H4 (cell line): ENCODE data around the gene BUB1. TPM values are rescaled to one million over a fixed set of nuclear protein-coding genes. Genes with fewer than 3 reads are reported as not detected.
"Not testable (repeated sequence)": the region's sequence is repeated elsewhere in the genome, so short reads cannot be mapped to it uniquely, and the experiment has no call there.

Experiments used
- DNase-seq: peaks from one replicate; pipeline ENCODE4 v3.0.0-alpha.2; 2015; ENCODE audit warnings: low spot score
- total RNA-seq: library from RNA; depleted of rRNA; stranded (reverse); fragments of >200 nt; shearing (Covaris generic); gene quantifications from 2 replicates; pipeline ENCODE4 v1.2.3, GENCODE V29; 2014; rRNA removed

The BUB1 gene
- total RNA-seq, 1 experiment from 2014 or later, result 85.3 TPM

- DNase-seq, result not testable (repeated sequence)
Measured at GRCh38 chr2:110591973-110592372, 85.9 kb downstream of the BUB1 start.

GRCh38 chr2:110589677-110590330 is 88.1 kb downstream of the BUB1 start:
- DNase-seq, result not testable (repeated sequence)

GRCh38 chr2:110588520-110588919 is 89.3 kb downstream of the BUB1 start:
- not testable (repeated sequence) for DNase-seq

Other genes starting within 250 kb of the BUB1 start
- gene LIMS4, start 205.2 kb downstream of the BUB1 start, total RNA-seq, result not detected in 2 replicates
- 6.3 and 8.3 TPM in 2 replicates for gene RGPD6, start 100.8 kb downstream of the BUB1 start, total RNA-seq
- not detected in 2 replicates for gene ACOXL, start 54.5 kb upstream of the BUB1 start, total RNA-seq